Measurements from ENCODE around the gene ILKAP. TPM values are rescaled to one million over a fixed set of nuclear protein-coding genes. Genes with fewer than 3 reads are reported as not detected.

ILKAP gene
- polyA plus RNA-seq, 1 of the 3 experiments (the other 2 are of a cell fraction): 49.2 TPM

- H3K27ac ChIP-seq (ENCODE audit: low read depth in 2 of 2, low read length in 1 of 2): no peak overlapping the region
- H3K4me2 ChIP-seq: no peak overlapping the region
- POLR2A ChIA-PET: no interaction called here
- no peaks in the 10 kb centered on the region; a peak in 1 of 4 replicates for H3K4me1 ChIP-seq (ENCODE audit: control insufficient read depth in 1 of 2, insufficient read depth in 2 of 2, low read depth in 1 of 2, low read length in 1 of 2)
- no peak overlapping the region for H3K4me3 ChIP-seq (ENCODE audit: low read depth in 2 of 2, low read length in 1 of 2)
- H2AFZ ChIP-seq (ENCODE audit: low read depth): no peak overlapping the region
- no peaks in the 10 kb centered on the region for H3K79me2 ChIP-seq (ENCODE audit: insufficient read depth)
- TF ChIP-seq MAX (IDR thresholded peaks at IDR 0.05; ENCODE audit: low read depth) (no peak), NRF1 (IDR thresholded peaks at IDR 0.05; ENCODE audit: low read depth, low read length) (no peak), YY1 (IDR thresholded peaks at IDR 0.05; ENCODE audit: low read depth) (no peak), SIN3A (IDR thresholded peaks at IDR 0.05; ENCODE audit: borderline replicate concordance, low read depth, low read length) (no peak), FOXJ3 (CRISPR knock-in tag; IDR thresholded peaks at IDR 0.05) (no peak), CHD2 (IDR thresholded peaks at IDR 0.05; ENCODE audit: low read length, partially characterized antibody) (no peak), FOSL2 (IDR thresholded peaks at IDR 0.05; ENCODE audit: borderline replicate concordance, low read depth) (no peak), MXI1 (IDR thresholded peaks at IDR 0.05; ENCODE audit: low read depth, low read length) (no peak), TCF12 (IDR thresholded peaks at IDR 0.05) (no peak), EP300 (IDR thresholded peaks at IDR 0.05; ENCODE audit: borderline replicate concordance in 1 of 2, low read depth in 1 of 2, low read length in 1 of 2) (no peak), PBX3 (IDR thresholded peaks at IDR 0.05) (no peak)
- CTCF ChIA-PET: no interaction called here
- H3F3A ChIP-seq (replicated peaks; ENCODE audit: insufficient read depth): no peaks in the 10 kb centered on the region
- no peaks in the 10 kb centered on the region for H4K20me1 ChIP-seq (ENCODE audit: insufficient read depth)
- H3K9ac ChIP-seq: no peak overlapping the region
- H3K9me3 ChIP-seq: no peaks in the 10 kb centered on the region
- no peaks in the 10 kb centered on the region for H3K27me3 ChIP-seq (ENCODE audit: insufficient read depth)
- H3K36me3 ChIP-seq (replicated peaks in 1 of 2; ENCODE audit: control insufficient read depth in 1 of 2, insufficient read depth in 2 of 2, low read length in 1 of 2): no peaks in the 10 kb centered on the region
- WGBS (ENCODE audit: low lambda C conversion rate): 67% methylated on average over 17 of the region's 28 CpGs
- H3K9me2 ChIP-seq: no peaks in the 10 kb centered on the region
- DNase-seq: no peak
These were observed 73.3 kb downstream of the ILKAP start for GRCh38 chr2:238130111-238130695.

- H3K9me3 ChIP-seq: no peaks in the 10 kb centered on the region
- H3K36me3 ChIP-seq (replicated peaks in 1 of 2; ENCODE audit: control insufficient read depth in 1 of 2, insufficient read depth in 2 of 2, low read length in 1 of 2): no peaks in the 10 kb centered on the region
- H3F3A ChIP-seq (replicated peaks; ENCODE audit: insufficient read depth): no peaks in the 10 kb centered on the region
- no peak overlapping the region for H2AFZ ChIP-seq (ENCODE audit: low read depth)
- no peak overlapping the region for H3K4me2 ChIP-seq
- H3K9ac ChIP-seq: no peak overlapping the region
- H3K27ac ChIP-seq (ENCODE audit: low read depth in 2 of 2, low read length in 1 of 2): no peak overlapping the region
- H3K4me1 ChIP-seq (ENCODE audit: control insufficient read depth in 1 of 2, insufficient read depth in 2 of 2, low read depth in 1 of 2, low read length in 1 of 2): no peaks in the 10 kb centered on the region; a peak in 1 of 4 replicates
- ChIA-PET CTCF (no interaction called here), POLR2A (no interaction called here)
- H3K4me3 ChIP-seq (ENCODE audit: low read depth in 2 of 2, low read length in 1 of 2): no peak overlapping the region
- no peaks in the 10 kb centered on the region for H3K79me2 ChIP-seq (ENCODE audit: insufficient read depth)
- WGBS (ENCODE audit: low lambda C conversion rate): 77% methylated on average over 19 of the region's 22 CpGs
- no peaks in the 10 kb centered on the region for H3K27me3 ChIP-seq (ENCODE audit: insufficient read depth)
- no peaks in the 10 kb centered on the region for H3K9me2 ChIP-seq
- DNase-seq: no peak
- H4K20me1 ChIP-seq (ENCODE audit: insufficient read depth): no peaks in the 10 kb centered on the region
- TF ChIP-seq CHD2 (IDR thresholded peaks at IDR 0.05; ENCODE audit: low read length, partially characterized antibody) (no peak), FOSL2 (IDR thresholded peaks at IDR 0.05; ENCODE audit: borderline replicate concordance, low read depth) (no peak), IRF3 (IDR thresholded peaks at IDR 0.05; ENCODE audit: low read depth, low read length) (no peak), GATA2 (CRISPR knock-in tag; IDR thresholded peaks at IDR 0.05) (no peak), SMC3 (IDR thresholded peaks at IDR 0.05; ENCODE audit: low read depth, low read length) (no peak), EP300 (IDR thresholded peaks at IDR 0.05; ENCODE audit: borderline replicate concordance in 1 of 2, low read depth in 1 of 2, low read length in 1 of 2) (no peak), SIN3A (IDR thresholded peaks at IDR 0.05; ENCODE audit: borderline replicate concordance, low read depth, low read length) (no peak), ELF1 (IDR thresholded peaks at IDR 0.05) (no peak), NFIC (IDR thresholded peaks at IDR 0.05; ENCODE audit: borderline replicate concordance) (no peak), PBX3 (IDR thresholded peaks at IDR 0.05) (no peak), TEAD4 (IDR thresholded peaks at IDR 0.05; ENCODE audit: borderline replicate concordance, insufficient read depth) (no peak), GABPA (IDR thresholded peaks at IDR 0.05; ENCODE audit: low read depth) (no peak), MEF2A (IDR thresholded peaks at IDR 0.05; ENCODE audit: borderline replicate concordance, low read depth) (no peak), YY1 (IDR thresholded peaks at IDR 0.05; ENCODE audit: low read depth) (no peak), MAX (IDR thresholded peaks at IDR 0.05; ENCODE audit: low read depth) (no peak), RFX5 (IDR thresholded peaks at IDR 0.05; ENCODE audit: low read length) (no peak), TAF1 (IDR thresholded peaks at IDR 0.05; ENCODE audit: borderline replicate concordance, low read depth, low read length) (no peak)
These were observed 74.1 kb downstream of the ILKAP start for GRCh38 chr2:238129166-238130010.

Measured in SK-N-SH (cell line).